Hepatocyte (in vitro differentiated cells): ENCODE results near the gene ENPP6. TPM values are rescaled to one million over a fixed set of nuclear protein-coding genes. Genes with fewer than 3 reads are reported as not detected.

Source experiments
- DNase-seq: peaks from one replicate; pipeline ENCODE4 v3.0.0-alpha.2; 2016; ENCODE audit warnings: low spot score
- H2AFZ ChIP-seq: fragments of 200-600 bp; sonication (generic); 2 replicates; pipeline ENCODE4 v1.6.0; 2016; ENCODE audit warnings: antibody characterized with exemption, mild to moderate bottlenecking
- H3K27ac ChIP-seq: fragments of 200-600 bp; sonication (generic); 2 replicates; pipeline ENCODE4 v1.5.1; 2016; ENCODE audit warnings: mild to moderate bottlenecking
- H3K27me3 ChIP-seq: fragments of 200-600 bp; sonication (generic); 2 replicates; pipeline ENCODE4 v1.6.1; 2016
- H3K36me3 ChIP-seq: fragments of 200-600 bp; sonication (generic); replicated peaks from 2 replicates; pipeline ENCODE4 v1.5.1; 2016; ENCODE audit warnings: low read depth; ENCODE audit not compliant: insufficient read depth
- H3K4me1 ChIP-seq: fragments of 200-600 bp; sonication (generic); 2 replicates; pipeline ENCODE4 v1.5.1; 2016; ENCODE audit warnings: mild to moderate bottlenecking, moderate library complexity; ENCODE audit not compliant: insufficient read depth
- H3K4me2 ChIP-seq: fragments of 200-600 bp; sonication (generic); 2 replicates; pipeline ENCODE4 v1.6.0; 2016
- H3K4me3 ChIP-seq: fragments of 200-600 bp; sonication (generic); 2 replicates; pipeline ENCODE4 v1.5.1; 2016; ENCODE audit warnings: mild to moderate bottlenecking
- H3K79me2 ChIP-seq: fragments of 200-600 bp; sonication (generic); 2 replicates; pipeline ENCODE4 v1.6.0; 2017; ENCODE audit warnings: mild to moderate bottlenecking
- H3K9me2 ChIP-seq: fragments of 200-600 bp; sonication (generic); replicated peaks from 2 replicates; pipeline ENCODE4 v1.6.0; 2017; ENCODE audit warnings: mild to moderate bottlenecking; ENCODE audit not compliant: insufficient read depth
- H3K9me3 ChIP-seq: fragments of 200-600 bp; sonication (generic); 2 replicates; pipeline ENCODE4 v1.5.1; 2016; ENCODE audit warnings: low read depth, mild to moderate bottlenecking
- H4K20me1 ChIP-seq: fragments of 200-600 bp; sonication (generic); 2 replicates; pipeline ENCODE4 v1.6.0; 2016; ENCODE audit warnings: mild to moderate bottlenecking; ENCODE audit not compliant: insufficient read depth, poor library complexity, severe bottlenecking
- CTCF ChIP-seq: fragments of 200-600 bp; sonication (generic); IDR thresholded peaks from 2 replicates; pipeline ENCODE4 v1.5.1; 2016; ENCODE audit warnings: antibody characterized with exemption, mild to moderate bottlenecking; ENCODE audit not compliant: poor library complexity
- EZH2 ChIP-seq: fragments of 200-600 bp; sonication (generic); IDR thresholded peaks from 2 replicates; pipeline ENCODE4 v1.6.1; 2016; ENCODE audit warnings: antibody characterized with exemption, mild to moderate bottlenecking, borderline replicate concordance
- EZH2phosphoT487 ChIP-seq: fragments of 200-600 bp; sonication (generic); IDR thresholded peaks from one replicate; pipeline ENCODE4 v1.6.1; 2018; ENCODE audit warnings: antibody characterized with exemption, mild to moderate bottlenecking, low read depth, moderate library complexity; ENCODE audit not compliant: unreplicated experiment, severe bottlenecking
- WGBS: methylation state at CpG from one replicate; pipeline ENCODE4 v1.1.6; 2016; ENCODE audit warnings: low lambda C conversion rate; ENCODE audit errors: missing lambda C conversion rate; 5-methylcytosine and 5-hydroxymethylcytosine counted together
- polyA plus RNA-seq: library from polyadenylated mRNA; unstranded; fragments of >200 nt; fragmentation: Nextera tagmentation; extraction: Ambion mirVana; gene quantifications from 2 replicates; pipeline ENCODE4 v1.2.1, GENCODE V29; 2016
- total RNA-seq: library from RNA; depleted of rRNA; stranded (reverse); fragments of >200 nt; gene quantifications from 2 replicates; pipeline ENCODE4 v1.2.3, GENCODE V29; 2014

ENPP6 gene
- total and polyA plus RNA-seq, 2 experiments from 2014 or later = 0.03 TPM; not detected in 1

- Histone ChIP-seq H3K36me3 (no peaks in the 10 kb centered on the region), H3K9me2 (no peaks in the 10 kb centered on the region), H3K4me3 (no peak overlapping the region), H2AFZ (no peak overlapping the region), H3K9me3 (no peaks in the 10 kb centered on the region), H3K27me3 (no peaks in the 10 kb centered on the region), H4K20me1 (no peaks in the 10 kb centered on the region), H3K79me2 (no peaks in the 10 kb centered on the region), H3K27ac (no peak overlapping the region), H3K4me1 (peaks cover 16% of the 10 kb centered on the region), H3K4me2 (no peak overlapping the region)
- 72% methylated on average over 7 of the region's 7 CpGs for WGBS
- TF ChIP-seq EZH2phosphoT487 = no peak
- TF ChIP-seq EZH2 = no peak
- no peak for TF ChIP-seq CTCF
- no peak for DNase-seq
Observed at GRCh38 chr4:184154199-184154598, 63.5 kb downstream of the ENPP6 start.

DNA sequence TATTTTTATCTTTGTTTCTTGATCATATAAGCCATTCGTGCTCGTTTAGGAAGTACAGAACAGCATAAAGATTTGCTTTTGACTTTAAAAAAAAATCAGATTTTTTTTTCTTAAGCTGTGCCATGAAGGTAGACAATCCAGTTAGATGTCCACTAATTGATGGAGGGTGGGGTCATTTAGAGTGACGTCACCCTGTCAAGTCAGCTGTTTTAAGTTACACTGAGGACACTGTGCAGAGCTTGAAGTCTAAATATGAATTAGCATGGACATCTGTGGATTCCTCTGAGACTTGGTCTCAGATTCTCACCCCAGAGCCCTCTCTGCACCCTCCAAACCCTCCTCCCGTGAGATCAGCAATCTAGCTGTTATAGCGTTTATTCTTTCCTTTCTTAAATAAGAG, 63.9 kb downstream of the ENPP6 start:
- H3K79me2 ChIP-seq = no peaks in the 10 kb centered on the region
- peaks cover 18% of the 10 kb centered on the region for H3K4me1 ChIP-seq
- no peak overlapping the region for H3K4me2 ChIP-seq
- H3K27ac ChIP-seq = no peak overlapping the region
- H3K27me3 ChIP-seq = no peaks in the 10 kb centered on the region
- WGBS = 88% methylated on average over 5 of the region's 5 CpGs
- H2AFZ ChIP-seq = no peak overlapping the region
- no peak for DNase-seq
- H3K36me3 ChIP-seq = no peaks in the 10 kb centered on the region
- H3K4me3 ChIP-seq = no peak overlapping the region
- no peaks in the 10 kb centered on the region for H4K20me1 ChIP-seq
- TF ChIP-seq EZH2 (no peak), CTCF (no peak), EZH2phosphoT487 (no peak)
- no peaks in the 10 kb centered on the region for H3K9me3 ChIP-seq
- H3K9me2 ChIP-seq = no peaks in the 10 kb centered on the region

GRCh38 chr4:184151988-184152485, 65.6 kb downstream of the ENPP6 start:
- Histone ChIP-seq H3K27me3 (no peaks in the 10 kb centered on the region), H2AFZ (no peak overlapping the region), H3K4me2 (no peak overlapping the region), H3K79me2 (no peaks in the 10 kb centered on the region), H3K9me2 (no peaks in the 10 kb centered on the region), H3K9me3 (no peaks in the 10 kb centered on the region), H4K20me1 (no peaks in the 10 kb centered on the region), H3K36me3 (no peaks in the 10 kb centered on the region), H3K27ac (no peak overlapping the region), H3K4me3 (no peak overlapping the region), H3K4me1 (peaks cover 26% of the 10 kb centered on the region)
- no peak for TF ChIP-seq EZH2
- 94% methylated on average over 13 of the region's 13 CpGs for WGBS
- no peak for DNase-seq

DNA sequence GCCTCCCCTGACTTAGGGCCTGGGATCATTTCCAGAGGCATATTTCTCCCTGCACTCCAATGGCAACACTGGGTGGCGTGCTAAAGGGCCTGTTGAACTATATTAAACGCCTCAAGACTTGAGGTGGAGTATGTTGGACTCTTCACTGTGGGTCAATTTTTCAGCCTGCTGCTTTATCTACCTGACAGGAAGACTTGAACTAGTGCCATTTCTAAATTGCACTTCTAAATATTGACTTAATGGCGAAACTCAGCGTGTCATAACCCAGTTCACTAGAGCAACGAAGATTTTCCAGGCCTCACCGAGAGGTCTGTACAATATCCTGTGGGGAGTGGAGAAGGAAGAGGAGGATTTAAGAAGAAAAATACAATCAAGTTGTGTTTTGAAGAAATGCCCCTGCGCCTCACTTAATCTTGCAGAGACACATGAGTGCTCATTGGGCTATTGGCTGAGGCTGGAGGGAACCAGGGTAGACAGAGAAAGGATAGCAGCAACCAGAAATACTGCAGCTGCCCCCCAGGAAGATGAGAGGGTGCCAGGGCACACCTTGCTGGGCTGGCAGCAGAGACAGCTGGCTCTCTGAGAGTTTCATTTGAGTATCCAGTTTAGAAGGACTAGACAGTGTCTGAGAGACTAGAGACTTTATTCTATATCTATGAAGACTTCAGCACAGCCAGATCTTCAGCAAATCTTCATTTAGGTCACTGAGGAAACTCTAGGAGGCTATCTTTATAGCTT, 67.4 kb downstream of the ENPP6 start:
- Histone ChIP-seq H4K20me1 (no peaks in the 10 kb centered on the region), H3K27ac (peak overlapping the region; percentile 63), H3K36me3 (no peaks in the 10 kb centered on the region), H3K9me3 (no peaks in the 10 kb centered on the region), H3K79me2 (no peaks in the 10 kb centered on the region), H3K4me3 (no peak overlapping the region), H2AFZ (no peak overlapping the region), H3K4me1 (peaks cover 26% of the 10 kb centered on the region), H3K27me3 (no peaks in the 10 kb centered on the region), H3K9me2 (no peaks in the 10 kb centered on the region), H3K4me2 (no peak overlapping the region)
- no peak for DNase-seq
- 63% methylated on average over 7 of the region's 7 CpGs for WGBS
- TF ChIP-seq EZH2phosphoT487 (no peak), CTCF (no peak), EZH2 (no peak)
